Measurements from ENCODE around the gene ARRB2. TPM values are rescaled to one million over a fixed set of nuclear protein-coding genes. Genes with fewer than 3 reads are reported as not detected.
"Not testable (repeated sequence)": the region's sequence is repeated elsewhere in the genome, so short reads cannot be mapped to it uniquely, and the experiment has no call there.

Gene ARRB2
- total RNA-seq, result 10 to 100 TPM; 30.7 to 43.5 TPM
- long read RNA-seq, partial matches to known transcripts, result 1 of 5 reads
- long read RNA-seq, other reads (novel, unspliced or antisense), result 2 of 5 reads

DNA sequence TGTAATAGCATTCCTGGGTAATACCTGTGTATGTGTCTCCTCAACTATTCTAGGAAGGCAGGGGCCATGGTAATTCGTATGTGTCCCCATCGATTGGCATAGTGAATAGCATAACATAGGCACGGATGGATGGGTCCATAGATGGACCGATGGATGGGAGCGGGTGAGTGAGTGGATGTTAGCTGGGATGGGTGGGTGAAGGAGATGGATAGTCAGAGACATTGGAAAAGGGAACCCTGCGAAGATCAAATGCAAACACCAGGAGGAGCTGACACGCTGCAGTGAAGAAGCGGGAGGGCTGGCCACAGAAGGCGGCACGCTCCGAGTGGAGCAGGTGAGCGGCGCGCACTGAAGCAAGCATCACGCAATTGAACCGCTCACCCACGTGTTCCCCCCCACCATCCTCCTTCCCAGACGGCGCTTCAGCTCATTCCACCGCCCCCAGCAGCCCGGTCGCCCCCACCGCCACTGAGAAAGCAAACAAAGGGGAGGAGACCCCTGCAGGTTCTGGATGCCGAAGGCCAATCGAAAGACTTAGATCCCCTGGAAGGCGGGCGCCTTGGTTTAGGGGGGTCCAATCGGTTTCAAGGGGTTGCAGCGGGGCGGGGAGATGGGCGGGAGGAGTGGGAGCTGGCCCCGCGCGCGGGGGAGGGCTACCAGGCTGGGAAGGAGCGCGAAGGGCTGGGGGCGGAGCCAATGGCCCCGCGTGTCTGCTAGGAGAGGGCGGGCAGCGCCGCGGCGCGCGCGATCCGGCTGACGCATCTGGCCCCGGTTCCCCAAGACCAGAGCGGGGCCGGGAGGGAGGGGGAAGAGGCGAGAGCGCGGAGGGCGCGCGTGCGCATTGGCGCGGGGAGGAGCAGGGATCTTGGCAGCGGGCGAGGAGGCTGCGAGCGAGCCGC, at the start of gene ARRB2:
Gene ARRB2, plus strand, starts transcription at position 839 of the 899 bp plus-strand sequence. CDS start 90 bp downstream, outside the sequence.
- intact Hi-C loops (cut with DNase I), result loop anchor here in 1 of 2 donors (5.0 kb wide), 1 partner anchor 192 kb away; the partner anchor contains the start of gene CHRNE
- DNase-seq (peak; percentile 99), ATAC-seq (peak; percentile 94 to 95)

- DNase-seq, result no peak
- intact Hi-C loops (cut with DNase I), result no loop called here
- ATAC-seq, result no peak
Observed at GRCh38 chr17:4663711-4664110, 46.7 kb upstream of the ARRB2 start.

- DNase-seq (no peak), ATAC-seq (no peak)
- intact Hi-C loops (cut with DNase I), result no loop called here
Observed at GRCh38 chr17:4664230-4664629, 46.2 kb upstream of the ARRB2 start.

DNA sequence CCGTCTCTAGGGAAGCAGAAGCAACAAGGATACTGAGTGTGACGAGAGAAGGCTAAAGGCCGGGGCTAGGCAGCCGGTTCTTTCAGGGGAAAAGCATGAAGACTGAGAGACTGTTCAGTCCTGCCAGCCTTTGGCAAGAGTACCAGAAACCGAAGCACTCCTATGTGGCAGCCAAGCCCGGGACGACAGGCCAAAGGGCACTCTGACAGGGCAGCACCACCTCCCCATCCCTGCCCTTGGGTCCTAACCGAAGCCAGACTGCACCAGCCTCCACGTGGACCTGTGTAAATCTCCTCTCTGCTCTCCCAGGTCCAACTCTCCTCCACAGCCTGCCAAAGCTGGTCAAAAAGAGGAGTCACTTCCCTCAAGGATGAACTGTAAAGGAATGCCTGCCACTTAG, 45.4 kb upstream of the ARRB2 start:
- DNase-seq, result no peak
- intact Hi-C loops (cut with DNase I), result no loop called here
- peak in 1 of 2 donors; percentile 23 for ATAC-seq

- DNase-seq, result no peak
- intact Hi-C loops (cut with DNase I), result no loop called here
- no peak for ATAC-seq
Observed at GRCh38 chr17:4666296-4666695, 44.1 kb upstream of the ARRB2 start.

DNA sequence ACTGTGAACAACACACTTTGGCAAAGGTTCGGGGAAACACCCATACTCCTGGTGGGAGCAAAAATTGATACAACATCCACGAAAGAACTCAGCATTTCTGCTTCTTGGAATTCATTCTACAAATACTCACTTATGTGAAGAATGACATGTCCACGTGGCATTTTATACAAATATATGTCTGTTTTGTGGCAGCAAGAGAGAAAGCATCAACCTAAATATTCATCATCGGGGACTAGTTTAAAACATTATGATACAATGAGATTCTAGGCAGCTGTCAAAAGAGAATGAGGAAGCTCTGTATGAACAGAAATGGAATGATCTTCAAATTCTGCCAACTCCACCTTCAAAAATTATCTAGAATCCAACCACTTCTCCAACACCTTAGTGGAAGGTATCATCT, 43.3 kb upstream of the ARRB2 start:
- DNase-seq (no peak), ATAC-seq (no peak)
- intact Hi-C loops (cut with DNase I), result no loop called here

- DNase-seq, result no peak
- no peak for ATAC-seq
Observed at GRCh38 chr17:4672055-4672630, 38.3 kb upstream of the ARRB2 start.

DNA sequence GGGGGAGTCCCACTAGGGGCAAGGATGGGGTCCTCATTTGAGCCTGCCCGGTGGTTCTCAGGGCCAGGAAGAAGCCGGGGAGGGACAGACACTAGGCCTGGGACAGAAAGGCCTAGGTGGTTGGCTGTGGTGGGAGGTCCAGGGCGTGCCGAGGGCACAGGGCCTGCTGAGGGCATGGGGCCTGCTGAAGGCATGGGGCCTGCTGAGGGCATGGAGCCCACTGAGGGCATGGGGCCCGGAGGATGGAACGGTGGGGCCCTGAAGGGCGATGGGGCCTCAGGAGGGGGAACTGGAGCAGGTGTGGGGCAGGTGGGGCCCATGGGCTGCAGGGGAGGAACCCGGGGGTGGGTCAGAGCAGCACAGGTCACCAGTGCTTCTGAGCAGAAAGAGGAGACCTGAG, 37.7 kb upstream of the ARRB2 start:
- intact Hi-C loops (cut with DNase I), result no loop called here
- ATAC-seq (no peak), DNase-seq (no peak)

More at GRCh38 chr17:4672055-4672630, 38.3 kb upstream of the ARRB2 start:
- intact Hi-C loops (cut with DNase I), result no loop called here

- intact Hi-C loops (cut with DNase I), result no loop called here
- ATAC-seq (no peak), DNase-seq (no peak)
Observed at GRCh38 chr17:4673169-4673568, 37.3 kb upstream of the ARRB2 start.

DNA sequence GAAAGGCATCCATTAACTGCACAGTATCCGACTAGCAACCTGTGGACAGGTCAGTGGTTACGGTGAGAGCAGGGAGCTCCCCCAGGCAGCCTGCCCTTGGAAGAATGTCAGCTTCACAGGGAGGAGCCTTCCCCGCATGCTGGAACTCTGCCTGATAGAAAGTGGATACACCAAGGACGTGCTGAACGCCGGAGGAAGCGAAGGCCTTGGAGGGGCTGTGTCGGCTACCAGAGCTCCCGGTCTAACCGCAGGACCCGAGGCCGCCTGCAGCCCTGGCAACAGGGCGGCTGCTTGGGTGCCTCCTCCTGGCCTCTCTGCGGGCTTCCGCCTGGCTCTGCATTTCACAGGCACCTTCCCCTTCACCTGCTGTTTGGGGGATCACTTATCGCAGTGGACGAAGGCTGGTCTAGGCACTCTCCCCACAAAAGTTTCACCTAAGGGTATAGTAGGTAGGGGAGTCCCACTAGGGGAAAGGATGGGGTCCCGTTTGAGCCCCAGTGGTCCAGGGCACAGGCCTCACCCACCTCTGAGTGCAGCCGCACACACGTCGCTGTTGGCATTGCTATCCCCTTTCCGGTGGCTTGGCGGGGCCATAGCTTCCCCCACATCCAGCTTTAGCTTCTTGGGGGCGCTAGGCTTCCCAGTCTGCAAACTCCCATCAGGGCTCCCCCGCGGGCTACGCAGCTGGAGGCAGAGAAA, 36.3 kb upstream of the ARRB2 start:
- ATAC-seq (no peak), DNase-seq (no peak)
- intact Hi-C loops (cut with DNase I), result no loop called here

DNA sequence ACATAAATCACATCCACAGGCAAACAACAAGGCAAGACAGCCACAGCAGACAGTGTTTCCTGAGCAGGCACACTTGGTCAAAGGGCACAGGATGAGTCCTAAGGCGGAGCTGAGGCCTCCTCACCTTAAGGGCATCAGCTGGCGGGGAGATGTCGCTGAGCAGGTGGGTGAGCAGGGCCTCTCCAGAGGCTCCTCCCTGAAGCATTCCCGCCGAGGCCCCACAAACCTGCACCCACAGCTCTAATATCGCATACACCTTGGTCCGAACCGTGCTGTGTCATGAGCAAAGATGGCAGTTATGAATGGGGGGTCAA, 35.8 kb upstream of the ARRB2 start:
- intact Hi-C loops (cut with DNase I), result no loop called here
- ATAC-seq, result no peak
- DNase-seq, result no peak

- ATAC-seq (no peak), DNase-seq (no peak)
- intact Hi-C loops (cut with DNase I), result no loop called here
Observed at GRCh38 chr17:4675791-4676190, 34.6 kb upstream of the ARRB2 start.

- DNase-seq (no peak), ATAC-seq (no peak)
- intact Hi-C loops (cut with DNase I), result no loop called here
Observed at GRCh38 chr17:4676791-4677190, 33.6 kb upstream of the ARRB2 start.

GRCh38 chr17:4678448-4679026, 31.9 kb upstream of the ARRB2 start:
- intact Hi-C loops (cut with DNase I), result no loop called here
- ATAC-seq, result peak in 1 of 2 donors; percentile 60

GRCh38 chr17:4679658-4680057, 30.8 kb upstream of the ARRB2 start:
- ATAC-seq (no peak), DNase-seq (no peak)
- intact Hi-C loops (cut with DNase I), result no loop called here

More at GRCh38 chr17:4678448-4679026, 31.9 kb upstream of the ARRB2 start:
- no peak for DNase-seq

DNA sequence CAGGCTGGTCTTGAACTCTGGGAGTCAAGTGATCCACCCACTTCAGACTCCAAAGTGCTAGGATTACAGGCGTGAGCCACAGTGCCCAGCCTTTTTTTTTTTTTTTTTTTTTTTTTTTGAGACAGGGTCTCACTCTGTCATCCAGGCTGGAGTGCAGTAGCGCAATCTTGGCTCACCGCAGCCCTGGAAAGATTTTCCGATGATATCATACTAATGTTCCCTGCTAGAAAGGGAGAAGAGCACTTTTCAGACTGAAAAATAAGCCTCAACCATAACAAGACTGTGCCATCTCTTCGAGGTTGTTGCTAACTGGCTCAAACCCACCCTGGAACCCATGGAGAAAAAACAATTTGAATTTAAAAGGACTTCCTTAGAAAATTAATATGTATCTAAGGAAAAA, 26.7 kb upstream of the ARRB2 start:
- DNase-seq; intact Hi-C loops (cut with DNase I): not testable (repeated sequence)
- ATAC-seq, result peak; percentile 12 to 85

DNA sequence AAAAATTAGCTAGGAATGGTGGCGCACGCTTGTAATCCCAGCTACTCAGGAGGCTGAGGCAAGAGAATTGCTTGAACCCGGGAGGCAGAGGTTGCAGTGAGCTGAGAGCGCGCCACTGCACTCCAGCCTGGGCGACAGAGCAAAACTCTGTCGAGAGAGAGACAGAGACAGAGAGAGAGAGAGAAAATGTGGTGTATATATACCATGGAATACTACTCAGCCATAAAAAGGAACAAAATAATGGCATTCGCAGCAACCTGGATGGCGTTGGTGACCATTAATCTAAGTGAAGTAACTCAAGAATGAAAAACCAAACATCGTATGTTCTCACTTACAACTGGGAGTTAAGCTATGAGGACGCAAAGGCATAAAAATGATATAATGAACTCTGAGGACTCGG, 20.6 kb upstream of the ARRB2 start:
- intact Hi-C loops (cut with DNase I); DNase-seq; ATAC-seq: not testable (repeated sequence)

DNA sequence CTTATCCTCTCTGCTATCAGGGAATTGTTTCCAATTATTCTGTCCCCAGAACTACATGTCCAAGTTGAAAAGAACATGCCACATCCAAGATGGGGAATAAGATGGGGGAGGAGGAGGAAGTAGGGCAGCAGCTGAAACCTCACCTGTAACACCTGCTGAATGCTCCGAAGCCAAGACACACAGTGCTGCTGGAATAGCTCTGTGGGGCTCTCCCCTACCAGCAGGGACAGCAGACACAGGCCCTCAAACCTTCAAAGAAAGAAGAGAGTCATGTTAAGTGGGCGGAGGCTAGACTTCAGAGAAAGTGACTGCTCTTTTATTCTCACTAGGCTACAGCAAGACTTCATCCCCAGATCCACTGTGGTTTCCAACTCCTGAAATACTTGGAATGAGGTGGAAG, 19.7 kb upstream of the ARRB2 start:
- no peak for ATAC-seq
- no peak for DNase-seq
- intact Hi-C loops (cut with DNase I), result no loop called here

GRCh38 chr17:4691686-4692085, 18.7 kb upstream of the ARRB2 start:
- intact Hi-C loops (cut with DNase I), result no loop called here
- no peak for DNase-seq
- ATAC-seq, result no peak

DNA sequence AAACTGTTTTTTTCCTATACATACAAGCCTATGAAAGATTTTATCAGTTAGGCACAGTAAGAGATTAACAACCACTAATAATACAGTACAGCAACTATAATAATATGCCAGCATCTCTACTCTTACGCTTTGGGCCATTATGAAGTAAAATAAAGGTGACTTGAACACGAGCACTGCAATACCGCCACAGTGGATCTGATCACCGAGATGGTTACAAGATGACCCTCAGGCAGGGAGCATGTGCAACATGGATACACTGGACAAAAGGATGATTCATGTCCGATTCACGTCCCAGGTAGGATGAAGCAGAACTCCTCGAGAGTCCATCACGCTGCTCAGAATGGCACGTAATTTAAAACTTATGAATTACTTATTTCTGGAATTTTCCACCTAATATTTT, 17.0 kb upstream of the ARRB2 start:
- ATAC-seq, result no peak
- intact Hi-C loops (cut with DNase I), result no loop called here
- DNase-seq, result no peak
